Mesendoderm (in vitro differentiated cells): ENCODE data around the gene TTC34.

Experiments used
- DNase-seq: peaks from one replicate; pipeline ENCODE4 v3.0.0; 2013
- H2AK5ac ChIP-seq: 2 replicates; pipeline ENCODE4 v1.6.1; 2013; ENCODE audit warnings: low read length, inconsistent platforms
- H2BK120ac ChIP-seq: 2 replicates; pipeline ENCODE4 v1.6.1; 2013; ENCODE audit warnings: low read depth, mild to moderate bottlenecking, low read length, moderate library complexity, mixed read lengths
- H2BK15ac ChIP-seq: replicated peaks from 2 replicates; pipeline ENCODE4 v1.6.1; 2013; ENCODE audit warnings: low read depth, mild to moderate bottlenecking, moderate library complexity
- H2BK5ac ChIP-seq: 2 replicates; pipeline ENCODE4 v1.6.1; 2013; ENCODE audit warnings: low read length, inconsistent platforms
- H3K18ac ChIP-seq: 2 replicates; pipeline ENCODE4 v1.6.1; 2013; ENCODE audit warnings: mild to moderate bottlenecking, low read length, mixed read lengths
- H3K23ac ChIP-seq: one replicate; pipeline ENCODE4 v1.6.1; 2013; ENCODE audit warnings: low read length
- H3K27ac ChIP-seq: 2 replicates; pipeline ENCODE4 v1.5.1; 2013; ENCODE audit warnings: low read depth, mild to moderate bottlenecking, inconsistent platforms, low read length, moderate library complexity
- H3K27me3 ChIP-seq: 2 replicates; pipeline ENCODE4 v1.6.1; 2013; ENCODE audit warnings: low read length, control low read depth, mild to moderate bottlenecking, inconsistent platforms; ENCODE audit not compliant: insufficient read depth, poor library complexity
- H3K36me3 ChIP-seq: 2 replicates; pipeline ENCODE4 v1.6.1; 2013; ENCODE audit warnings: low read length, inconsistent platforms; ENCODE audit not compliant: control insufficient read depth, insufficient read depth
- H3K4ac ChIP-seq: one replicate; pipeline ENCODE4 v1.6.1; 2013; ENCODE audit warnings: low read depth, mild to moderate bottlenecking, low read length, moderate library complexity
- H3K4me1 ChIP-seq: 2 replicates; pipeline ENCODE4 v1.6.1; 2013; ENCODE audit warnings: low read depth, low read length, inconsistent platforms; ENCODE audit not compliant: control insufficient read depth
- H3K4me2 ChIP-seq: 2 replicates; pipeline ENCODE4 v1.6.1; 2013; ENCODE audit warnings: low read length
- H3K4me3 ChIP-seq: 2 replicates; pipeline ENCODE4 v1.5.1; 2013; ENCODE audit warnings: mild to moderate bottlenecking, low read length
- H3K56ac ChIP-seq: one replicate; pipeline ENCODE4 v1.6.1; 2013; ENCODE audit warnings: low read length
- H3K79me1 ChIP-seq: 2 replicates; pipeline ENCODE4 v1.6.1; 2013; ENCODE audit warnings: low read length, inconsistent platforms
- H3K79me2 ChIP-seq: 2 replicates; pipeline ENCODE4 v1.6.1; 2013; ENCODE audit warnings: mild to moderate bottlenecking, low read length; ENCODE audit not compliant: control insufficient read depth, insufficient read depth
- H3K9ac ChIP-seq: 2 replicates; pipeline ENCODE4 v1.6.1; 2013; ENCODE audit warnings: low read length, inconsistent platforms
- H4K5ac ChIP-seq: one replicate; pipeline ENCODE4 v1.6.1; 2013; ENCODE audit warnings: low read length
- H4K8ac ChIP-seq: one replicate; pipeline ENCODE4 v1.6.1; 2013; ENCODE audit warnings: low read depth, mild to moderate bottlenecking, control low read depth, low read length, moderate library complexity
- WGBS: extraction: QIAGEN DNeasy Blood & Tissue Kit; methylation state at CpG from one replicate; pipeline ENCODE4 v1.1.7; 2013; ENCODE audit warnings: low lambda C conversion rate, missing lambda C conversion rate; ENCODE audit not compliant: insufficient coverage; ENCODE audit errors: extremely low coverage; 5-methylcytosine and 5-hydroxymethylcytosine counted together

TTC34 gene

GRCh38 chr1:2601721-2602303 lies 199.7 kb downstream of the TTC34 start:
- Histone ChIP-seq H3K4me3 (no peak overlapping the region), H3K79me1 (no peaks in the 10 kb centered on the region), H4K5ac (no peak overlapping the region), H3K9ac (no peak overlapping the region), H3K4ac (no peak overlapping the region), H2BK15ac (no peak overlapping the region), H3K18ac (no peak overlapping the region), H3K4me2 (no peak overlapping the region), H2BK120ac (no peak overlapping the region), H3K23ac (no peak overlapping the region), H3K4me1 (no peaks in the 10 kb centered on the region), H3K36me3 (no peaks in the 10 kb centered on the region), H3K56ac (no peak overlapping the region), H3K27me3 (no peaks in the 10 kb centered on the region), H4K8ac (no peak overlapping the region), H3K27ac (no peak overlapping the region), H3K79me2 (no peaks in the 10 kb centered on the region), H2BK5ac (no peak overlapping the region), H2AK5ac (no peak overlapping the region)
- no peak for DNase-seq
- WGBS: no CpG with 5 or more reads among the region's 18 CpGs

- Histone ChIP-seq H2BK15ac (no peak overlapping the region), H3K4me1 (no peaks in the 10 kb centered on the region), H3K27ac (no peak overlapping the region), H3K18ac (no peak overlapping the region), H3K79me1 (no peaks in the 10 kb centered on the region), H3K27me3 (no peaks in the 10 kb centered on the region), H3K23ac (no peak overlapping the region), H3K4me2 (no peak overlapping the region), H2BK120ac (no peak overlapping the region), H3K4ac (no peak overlapping the region), H4K8ac (no peak overlapping the region), H3K36me3 (no peaks in the 10 kb centered on the region), H3K9ac (no peak overlapping the region), H4K5ac (no peak overlapping the region), H2AK5ac (no peak overlapping the region), H3K79me2 (no peaks in the 10 kb centered on the region), H3K4me3 (no peak overlapping the region), H3K56ac (no peak overlapping the region), H2BK5ac (no peak overlapping the region)
- DNase-seq: no peak
- WGBS: no CpG with 5 or more reads among the region's 3 CpGs
These were observed 203.1 kb downstream of the TTC34 start for GRCh38 chr1:2598329-2598931.

GRCh38 chr1:2597441-2598328 lies 203.8 kb downstream of the TTC34 start:
- H2BK5ac ChIP-seq: no peak overlapping the region
- H3K27ac ChIP-seq: no peak overlapping the region
- no peak overlapping the region for H3K18ac ChIP-seq
- H2BK15ac ChIP-seq: no peak overlapping the region
- H4K8ac ChIP-seq: no peak overlapping the region
- H3K79me1 ChIP-seq: no peaks in the 10 kb centered on the region
- H3K4me1 ChIP-seq: no peaks in the 10 kb centered on the region
- no peak overlapping the region for H3K9ac ChIP-seq
- no peak overlapping the region for H2AK5ac ChIP-seq
- no peaks in the 10 kb centered on the region for H3K36me3 ChIP-seq
- WGBS: no CpG with 5 or more reads among the region's 34 CpGs
- no peaks in the 10 kb centered on the region for H3K27me3 ChIP-seq
- no peak overlapping the region for H3K4me3 ChIP-seq
- no peak overlapping the region for H3K4me2 ChIP-seq
- no peak overlapping the region for H3K23ac ChIP-seq
- DNase-seq: no peak
- no peak overlapping the region for H3K56ac ChIP-seq
- no peak overlapping the region for H4K5ac ChIP-seq
- no peaks in the 10 kb centered on the region for H3K79me2 ChIP-seq
- no peak overlapping the region for H3K4ac ChIP-seq
- H2BK120ac ChIP-seq: no peak overlapping the region

GRCh38 chr1:2596530-2597333 lies 204.8 kb downstream of the TTC34 start:
- WGBS: no CpG with 5 or more reads among the region's 28 CpGs
- no peak overlapping the region for H2BK120ac ChIP-seq
- no peak overlapping the region for H3K4me2 ChIP-seq
- no peak overlapping the region for H3K23ac ChIP-seq
- H3K79me2 ChIP-seq: no peaks in the 10 kb centered on the region
- no peak overlapping the region for H3K4me3 ChIP-seq
- H3K36me3 ChIP-seq: no peaks in the 10 kb centered on the region
- no peak overlapping the region for H3K4ac ChIP-seq
- H3K4me1 ChIP-seq: no peaks in the 10 kb centered on the region
- H2AK5ac ChIP-seq: no peak overlapping the region
- no peak overlapping the region for H3K18ac ChIP-seq
- H3K56ac ChIP-seq: no peak overlapping the region
- no peak overlapping the region for H4K8ac ChIP-seq
- no peak overlapping the region for H3K9ac ChIP-seq
- no peak for DNase-seq
- H3K27me3 ChIP-seq: no peaks in the 10 kb centered on the region
- H3K27ac ChIP-seq: no peak overlapping the region
- H3K79me1 ChIP-seq: no peaks in the 10 kb centered on the region
- H2BK5ac ChIP-seq: no peak overlapping the region
- H4K5ac ChIP-seq: no peak overlapping the region
- H2BK15ac ChIP-seq: no peak overlapping the region

- H2BK15ac ChIP-seq: no peak overlapping the region
- H3K18ac ChIP-seq: no peak overlapping the region
- H3K79me1 ChIP-seq: no peaks in the 10 kb centered on the region
- H3K27ac ChIP-seq: no peak overlapping the region
- H3K4me2 ChIP-seq: no peak overlapping the region
- H3K4ac ChIP-seq: no peak overlapping the region
- no peak overlapping the region for H3K9ac ChIP-seq
- no peak overlapping the region for H2AK5ac ChIP-seq
- H3K23ac ChIP-seq: no peak overlapping the region
- H2BK120ac ChIP-seq: no peak overlapping the region
- DNase-seq: no peak
- no peaks in the 10 kb centered on the region for H3K36me3 ChIP-seq
- no peak overlapping the region for H3K4me3 ChIP-seq
- H3K27me3 ChIP-seq: no peaks in the 10 kb centered on the region
- H2BK5ac ChIP-seq: no peak overlapping the region
- H4K5ac ChIP-seq: no peak overlapping the region
- no peak overlapping the region for H3K56ac ChIP-seq
- H3K4me1 ChIP-seq: no peaks in the 10 kb centered on the region
- no peaks in the 10 kb centered on the region for H3K79me2 ChIP-seq
- no peak overlapping the region for H4K8ac ChIP-seq
- WGBS: no CpG with 5 or more reads among the region's 31 CpGs
These were observed 205.5 kb downstream of the TTC34 start for GRCh38 chr1:2595812-2596529.
